Measurements from ENCODE around the gene ADGRL2. TPM values are rescaled to one million over a fixed set of nuclear protein-coding genes. Genes with fewer than 3 reads are reported as not detected.

Gene ADGRL2
- total RNA-seq, 1 experiment from 2014 or later = 0.20 TPM

GRCh38 chr1:81899214-81899821, 98.6 kb downstream of the ADGRL2 start:
- Histone ChIP-seq H3K9ac (ENCODE audit: low read length) (no peak overlapping the region), H3K4me3 (replicated peaks in 1 of 2; ENCODE audit: low read depth in 1 of 2, low read length in 2 of 2) (no peak overlapping the region), H4K20me1 (ENCODE audit: insufficient read depth) (no peaks in the 10 kb centered on the region; the same call in 1 of the 2 replicates), H3K9me2 (ENCODE audit: insufficient read depth) (no peaks in the 10 kb centered on the region), H2AFZ (ENCODE audit: low read depth, low read length, poor library complexity, severe bottlenecking) (no peak overlapping the region), H3K27me3 (ENCODE audit: insufficient read depth, low read length) (0 out of 2 replicates have a peak, but pooled peaks cover 7% of the 10 kb centered on the region), H3K9me3 (ENCODE audit: control insufficient read depth in 1 of 2, insufficient read depth in 1 of 2, low read depth in 1 of 2, low read length in 2 of 2) (no peaks in the 10 kb centered on the region), H3K79me2 (ENCODE audit: insufficient read depth, low read length) (no peaks in the 10 kb centered on the region), H3K36me3 (ENCODE audit: control insufficient read depth in 1 of 2, insufficient read depth in 2 of 2, low read length in 2 of 2) (no peaks in the 10 kb centered on the region), H3K27ac (ENCODE audit: low read depth, low read length) (no peak overlapping the region), H3K4me2 (ENCODE audit: low read length) (no peak overlapping the region), H3K4me1 (ENCODE audit: control insufficient read depth in 1 of 2, insufficient read depth in 2 of 2, low read length in 2 of 2) (no peaks in the 10 kb centered on the region)
- no peak for TF ChIP-seq TCF7L2 (IDR thresholded peaks at IDR 0.05; ENCODE audit: borderline replicate concordance, extremely low read depth, insufficient read depth, insufficient read length)
- no peak for TF ChIP-seq EGR1 (IDR thresholded peaks at IDR 0.05; ENCODE audit: low read depth)
- no peak for TF ChIP-seq REST (IDR thresholded peaks at IDR 0.05; ENCODE audit: low read depth)
- TF ChIP-seq EZH2phosphoT487 (IDR thresholded peaks at IDR 0.05; ENCODE audit: borderline replicate concordance) = no peak
- no peak for TF ChIP-seq EZH2 (IDR thresholded peaks at IDR 0.05)
- intact Hi-C loops (cut with micrococcal nuclease) = no loop called here
- ChIA-PET POLR2A (no interaction called here), CTCF (no interaction called here), RAD21 (ENCODE audit: low non-redundant PET in 1 of 2, low total read pairs in 2 of 2, uncharacterized antibody in 2 of 2, unreplicated experiment in 2 of 2) (no interaction called here)
- no peak for DNase-seq (ENCODE audit: low read depth, low spot score)
- ATAC-seq = no peak
- no TSS peak for BruUV-seq (replicated peaks)

GRCh38 chr1:81907575-81907974, 106.8 kb downstream of the ADGRL2 start:
- ChIA-PET CTCF (no interaction called here), RAD21 (ENCODE audit: low non-redundant PET in 1 of 2, low total read pairs in 2 of 2, uncharacterized antibody in 2 of 2, unreplicated experiment in 2 of 2) (no interaction called here), POLR2A (no interaction called here)
- Histone ChIP-seq H3K27me3 (ENCODE audit: insufficient read depth, low read length) (no peaks in the 10 kb centered on the region), H3K4me1 (ENCODE audit: control insufficient read depth in 1 of 2, insufficient read depth in 2 of 2, low read length in 2 of 2) (no peaks in the 10 kb centered on the region), H3K27ac (ENCODE audit: low read depth, low read length) (no peak overlapping the region), H3K79me2 (ENCODE audit: insufficient read depth, low read length) (no peaks in the 10 kb centered on the region), H3K9me3 (ENCODE audit: control insufficient read depth in 1 of 2, insufficient read depth in 1 of 2, low read depth in 1 of 2, low read length in 2 of 2) (no peaks in the 10 kb centered on the region), H3K4me2 (ENCODE audit: low read length) (no peak overlapping the region), H3K9ac (ENCODE audit: low read length) (no peak overlapping the region), H2AFZ (ENCODE audit: low read depth, low read length, poor library complexity, severe bottlenecking) (no peak overlapping the region), H4K20me1 (ENCODE audit: insufficient read depth) (no peaks in the 10 kb centered on the region; the same call in 1 of the 2 replicates), H3K9me2 (ENCODE audit: insufficient read depth) (no peaks in the 10 kb centered on the region), H3K36me3 (ENCODE audit: control insufficient read depth in 1 of 2, insufficient read depth in 2 of 2, low read length in 2 of 2) (no peaks in the 10 kb centered on the region), H3K4me3 (replicated peaks in 1 of 2; ENCODE audit: low read depth in 1 of 2, low read length in 2 of 2) (no peak overlapping the region)
- no peak for DNase-seq (ENCODE audit: low read depth, low spot score)
- no peak for ATAC-seq
- intact Hi-C loops (cut with micrococcal nuclease) = no loop called here
- no TSS peak for BruUV-seq (replicated peaks)
- TF ChIP-seq EGR1 (IDR thresholded peaks at IDR 0.05; ENCODE audit: low read depth) (no peak), SRF (IDR thresholded peaks at IDR 0.05; ENCODE audit: low read depth) (no peak), POLR2AphosphoS5 (IDR thresholded peaks at IDR 0.05; ENCODE audit: low read depth, low read length) (no peak), REST (IDR thresholded peaks at IDR 0.05; ENCODE audit: low read depth) (no peak), CTCF (IDR thresholded peaks at IDR 0.05 in 2 of 3, conservative IDR thresholded peaks at IDR 0.05 in 1 of 3; ENCODE audit: borderline replicate concordance in 1 of 3, insufficient read depth in 1 of 3, low read depth in 2 of 3, low read length in 2 of 3) (no peak), EZH2 (IDR thresholded peaks at IDR 0.05) (no peak), POLR2A (IDR thresholded peaks at IDR 0.05; ENCODE audit: borderline replicate concordance, extremely low read depth, insufficient read depth, insufficient read length) (no peak), CBX3 (IDR thresholded peaks at IDR 0.05; ENCODE audit: low read depth) (no peak)
